SU-DHL-6 (cell line): ENCODE measurements around the gene G6PC3.

Experiments used
- H2AFZ ChIP-seq: fragments of 200-600 bp; sonication (generic); 2 replicates; pipeline ENCODE4 v1.6.1; 2014; ENCODE audit warnings: low read depth, mild to moderate bottlenecking, moderate library complexity, mixed read lengths, antibody characterized with exemption, low read length; ENCODE audit not compliant: severe bottlenecking
- H3F3A ChIP-seq: fragments of 200-600 bp; shearing (Covaris generic); 2 replicates; pipeline ENCODE4 v1.6.0; 2016; ENCODE audit warnings: antibody characterized with exemption, mild to moderate bottlenecking; ENCODE audit not compliant: insufficient read depth
- H3K27ac ChIP-seq: fragments of 200-600 bp; sonication (generic); 2 replicates; pipeline ENCODE4 v1.5.1; 2016; ENCODE audit warnings: low read depth, mild to moderate bottlenecking, low read length, moderate library complexity, mixed read lengths
- H3K27me3 ChIP-seq: fragments of 200-600 bp; sonication (generic), shearing (Covaris generic); 2 replicates; pipeline ENCODE4 v1.6.0; 2014; ENCODE audit warnings: mild to moderate bottlenecking, low read length
- H3K36me3 ChIP-seq: fragments of 200-600 bp; sonication (generic); 2 replicates; pipeline ENCODE4 v1.6.1; 2014; ENCODE audit warnings: mild to moderate bottlenecking, low read length, mixed read lengths
- H3K4me2 ChIP-seq: fragments of 300-600, 200-600 bp; shearing (Covaris generic), sonication (generic); 2 replicates; pipeline ENCODE4 v1.6.0; 2014; ENCODE audit warnings: low read length, low read depth, mild to moderate bottlenecking; ENCODE audit not compliant: poor library complexity, severe bottlenecking
- H3K4me3 ChIP-seq: fragments of 200-600 bp; sonication (generic); 2 replicates; pipeline ENCODE4 v1.5.1; 2014; ENCODE audit warnings: antibody characterized with exemption, low read length, mild to moderate bottlenecking, mixed read lengths; ENCODE audit not compliant: insufficient read depth, poor library complexity, severe bottlenecking
- H3K79me2 ChIP-seq: fragments of 200-600 bp; sonication (generic); 2 replicates; pipeline ENCODE4 v1.6.1; 2014; ENCODE audit warnings: mild to moderate bottlenecking, low read length, moderate library complexity; ENCODE audit not compliant: insufficient read depth
- H3K9ac ChIP-seq: fragments of 200-600 bp; sonication (generic); 2 replicates; pipeline ENCODE4 v1.7.0; 2014; ENCODE audit warnings: mild to moderate bottlenecking, low read length
- H3K9me2 ChIP-seq: fragments of 200-600 bp; sonication (generic); replicated peaks from 2 replicates; pipeline ENCODE4 v1.6.1; 2014; ENCODE audit warnings: low read length; ENCODE audit not compliant: insufficient read depth
- H3K9me3 ChIP-seq: fragments of 200-600 bp; sonication (generic); 2 replicates; pipeline ENCODE4 v1.6.1; 2014; ENCODE audit warnings: low read length, mixed read lengths; ENCODE audit not compliant: insufficient read depth
- H4K20me1 ChIP-seq: fragments of 200-600 bp; sonication (generic); 2 replicates; pipeline ENCODE4 v1.6.1; 2014; ENCODE audit warnings: low read depth, mild to moderate bottlenecking, antibody characterized with exemption, low read length, moderate library complexity, mixed read lengths
- CTCF ChIP-seq: fragments of 200-600 bp; sonication (generic); IDR thresholded peaks from one replicate; pipeline ENCODE4 v1.5.1; 2017; ENCODE audit warnings: antibody characterized with exemption, mild to moderate bottlenecking, low read length, moderate library complexity; ENCODE audit not compliant: insufficient read depth, poor library complexity, severe bottlenecking
- EZH2phosphoT487 ChIP-seq: fragments of 200-600 bp; sonication (generic), shearing (Covaris generic); conservative IDR thresholded peaks from 2 replicates; pipeline ENCODE4 v1.6.1; 2018; ENCODE audit warnings: mild to moderate bottlenecking, antibody characterized with exemption, low read length, moderate library complexity, mixed read lengths

Gene G6PC3

GRCh38 chr17:44112284-44113280, 42.0 kb downstream of the G6PC3 start:
- H3K27me3 ChIP-seq: no peaks in the 10 kb centered on the region
- TF ChIP-seq EZH2phosphoT487 (no peak), CTCF (no peak)
- H3K4me3 ChIP-seq: no peak overlapping the region
- no peak overlapping the region for H3K4me2 ChIP-seq
- H3K9me3 ChIP-seq: no peaks in the 10 kb centered on the region
- H3F3A ChIP-seq: no peaks in the 10 kb centered on the region
- H4K20me1 ChIP-seq: no peaks in the 10 kb centered on the region
- H3K79me2 ChIP-seq: no peaks in the 10 kb centered on the region
- H3K9ac ChIP-seq: no peak overlapping the region
- H2AFZ ChIP-seq: no peak overlapping the region
- H3K36me3 ChIP-seq: no peaks in the 10 kb centered on the region
- H3K9me2 ChIP-seq: no peaks in the 10 kb centered on the region
- no peak overlapping the region for H3K27ac ChIP-seq

- Histone ChIP-seq H3K4me2 (no peak overlapping the region), H3K9me2 (no peaks in the 10 kb centered on the region), H2AFZ (no peak overlapping the region), H3K27ac (no peak overlapping the region), H3K79me2 (no peaks in the 10 kb centered on the region), H4K20me1 (no peaks in the 10 kb centered on the region), H3K36me3 (no peaks in the 10 kb centered on the region), H3F3A (no peaks in the 10 kb centered on the region), H3K9me3 (no peaks in the 10 kb centered on the region), H3K4me3 (no peak overlapping the region), H3K27me3 (no peaks in the 10 kb centered on the region), H3K9ac (no peak overlapping the region)
- no peak for TF ChIP-seq EZH2phosphoT487
- TF ChIP-seq CTCF: no peak
Observed at GRCh38 chr17:44113382-44113781, 42.8 kb downstream of the G6PC3 start.

- H3K27me3 ChIP-seq: no peaks in the 10 kb centered on the region
- H3K79me2 ChIP-seq: no peaks in the 10 kb centered on the region
- no peak overlapping the region for H3K4me3 ChIP-seq
- no peaks in the 10 kb centered on the region for H3K9me3 ChIP-seq
- H4K20me1 ChIP-seq: no peaks in the 10 kb centered on the region
- no peak overlapping the region for H3K4me2 ChIP-seq
- no peak overlapping the region for H3K9ac ChIP-seq
- H3F3A ChIP-seq: no peaks in the 10 kb centered on the region
- no peaks in the 10 kb centered on the region for H3K9me2 ChIP-seq
- H2AFZ ChIP-seq: no peak overlapping the region
- no peaks in the 10 kb centered on the region for H3K36me3 ChIP-seq
- no peak overlapping the region for H3K27ac ChIP-seq
- TF ChIP-seq CTCF (no peak), EZH2phosphoT487 (no peak)
Observed at GRCh38 chr17:44113868-44114840, 43.6 kb downstream of the G6PC3 start.
